ENCODE measurements around the gene AKR1D1.

The AKR1D1 gene

DNA sequence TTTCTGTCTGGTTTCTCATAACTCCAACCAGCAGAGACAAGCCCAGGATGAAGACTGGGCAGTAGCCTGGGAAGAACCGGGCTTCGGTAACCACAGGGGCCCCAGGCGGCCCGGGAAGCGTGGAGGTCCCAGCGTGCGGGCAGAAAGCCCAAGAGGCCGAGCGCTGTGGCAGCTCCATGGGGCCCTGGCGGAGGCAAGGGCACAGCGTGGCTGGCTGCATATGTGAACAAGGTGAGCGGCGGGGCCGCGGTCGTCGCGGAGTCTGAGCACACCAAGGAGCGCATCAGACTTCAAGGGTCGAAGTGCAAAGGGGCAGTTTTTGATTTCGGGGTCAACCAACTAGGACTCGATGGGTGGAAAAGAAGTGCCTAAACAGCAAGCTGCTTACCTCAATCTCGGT is 45.9 kb downstream of the AKR1D1 start:
- Histone ChIP-seq H2BK120ac (ENCODE audit: low read depth, low read length) (no peak overlapping the region), H3K9ac (ENCODE audit: low read depth, low read length, poor library complexity) (no peak overlapping the region), H4K8ac (ENCODE audit: low read depth, low read length) (no peak overlapping the region), H3K4me3 (ENCODE audit: low read length in 2 of 2) (no peak overlapping the region), H3K9me3 (replicated peaks in 1 of 2; ENCODE audit: control insufficient read depth in 2 of 2, insufficient read depth in 1 of 2, low read depth in 1 of 2, low read length in 2 of 2) (peaks cover 0 to 8% of the 10 kb centered on the region in 2 donors), H3K27ac (replicated peaks; ENCODE audit: low read length) (no peak overlapping the region), H3K36me3 (replicated peaks in 1 of 2; ENCODE audit: control insufficient read depth in 2 of 2, insufficient read depth in 2 of 2, low read length in 2 of 2) (no peaks in the 10 kb centered on the region), H2AK5ac (ENCODE audit: low read depth, low read length) (peak overlapping the region; percentile 74), H3K4ac (ENCODE audit: low read length) (no peak overlapping the region), H2BK12ac (ENCODE audit: low read length) (no peak overlapping the region), H3K23ac (ENCODE audit: low read depth, low read length, poor library complexity) (no peak overlapping the region), H3K4me2 (ENCODE audit: insufficient read depth, low read length, poor library complexity, severe bottlenecking) (no peak overlapping the region), H3K18ac (ENCODE audit: low read length) (peak overlapping the region; percentile 80), H2BK5ac (ENCODE audit: low read length) (no peak overlapping the region), H3K79me1 (ENCODE audit: low read depth, low read length) (peaks cover 2% of the 10 kb centered on the region), H3K14ac (ENCODE audit: low read length) (no peak overlapping the region), H3K27me3 (ENCODE audit: control insufficient read depth in 3 of 3, insufficient read depth in 3 of 3, low read depth in 1 of 3, low read length in 3 of 3) (no peaks in the 10 kb centered on the region), H2BK15ac (ENCODE audit: low read length) (peak overlapping the region; percentile 15), H2AFZ (ENCODE audit: low read length) (no peak overlapping the region), H3K4me1 (ENCODE audit: control insufficient read depth in 2 of 2, insufficient read depth in 1 of 2, low read depth in 1 of 2, low read length in 2 of 2) (no peaks in the 10 kb centered on the region), H4K91ac (ENCODE audit: low read depth, low read length, poor library complexity) (no peak overlapping the region)
- no peak for DNase-seq (ENCODE audit: low spot score)
- no CpG with 5 or more reads among the region's 23 CpGs for WGBS, 2 donors (ENCODE audit: extremely low coverage in 2 of 2, insufficient read length in 2 of 2, insufficient replicate concordance in 1 of 2)

DNA sequence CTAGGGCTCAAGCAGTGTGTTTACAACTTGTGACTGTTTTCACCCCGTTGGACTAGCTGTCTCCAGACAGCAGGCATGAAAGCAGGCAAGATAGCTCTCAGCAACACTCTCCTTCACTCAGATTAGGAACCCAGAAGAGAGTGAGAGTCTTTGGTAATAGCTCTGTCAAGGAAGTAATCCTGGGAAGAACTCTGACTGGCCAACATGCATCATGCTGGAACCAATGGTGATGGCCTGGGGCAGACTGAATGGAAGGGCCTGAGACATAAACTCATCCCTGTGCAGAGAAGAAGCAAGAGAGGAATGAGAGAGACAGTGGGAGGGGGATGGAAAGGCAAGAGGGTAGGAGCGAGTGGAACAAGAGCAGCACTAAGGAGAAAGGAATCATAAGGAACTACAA is 48.9 kb downstream of the AKR1D1 start:
- WGBS, 2 donors (ENCODE audit: extremely low coverage in 2 of 2, insufficient read length in 2 of 2, insufficient replicate concordance in 1 of 2) = no CpG with 5 or more reads among the region's 2 CpGs
- Histone ChIP-seq H4K91ac (ENCODE audit: low read depth, low read length, poor library complexity) (no peak overlapping the region), H3K4ac (ENCODE audit: low read length) (no peak overlapping the region), H2AK5ac (ENCODE audit: low read depth, low read length) (no peak overlapping the region), H3K9ac (ENCODE audit: low read depth, low read length, poor library complexity) (no peak overlapping the region), H4K8ac (ENCODE audit: low read depth, low read length) (no peak overlapping the region), H2BK15ac (ENCODE audit: low read length) (no peak overlapping the region), H3K36me3 (replicated peaks in 1 of 2; ENCODE audit: control insufficient read depth in 2 of 2, insufficient read depth in 2 of 2, low read length in 2 of 2) (no peaks in the 10 kb centered on the region), H3K4me2 (ENCODE audit: insufficient read depth, low read length, poor library complexity, severe bottlenecking) (no peak overlapping the region), H3K18ac (ENCODE audit: low read length) (no peak overlapping the region), H3K27me3 (ENCODE audit: control insufficient read depth in 3 of 3, insufficient read depth in 3 of 3, low read depth in 1 of 3, low read length in 3 of 3) (no peaks in the 10 kb centered on the region), H2BK12ac (ENCODE audit: low read length) (no peak overlapping the region), H3K79me1 (ENCODE audit: low read depth, low read length) (peaks cover 2% of the 10 kb centered on the region), H3K14ac (ENCODE audit: low read length) (no peak overlapping the region), H3K23ac (ENCODE audit: low read depth, low read length, poor library complexity) (no peak overlapping the region), H2BK5ac (ENCODE audit: low read length) (no peak overlapping the region), H3K4me3 (ENCODE audit: low read length in 2 of 2) (no peak overlapping the region), H3K27ac (replicated peaks; ENCODE audit: low read length) (no peak overlapping the region), H3K4me1 (ENCODE audit: control insufficient read depth in 2 of 2, insufficient read depth in 1 of 2, low read depth in 1 of 2, low read length in 2 of 2) (no peaks in the 10 kb centered on the region), H3K9me3 (replicated peaks in 1 of 2; ENCODE audit: control insufficient read depth in 2 of 2, insufficient read depth in 1 of 2, low read depth in 1 of 2, low read length in 2 of 2) (peaks cover 0 to 8% of the 10 kb centered on the region in 2 donors), H2AFZ (ENCODE audit: low read length) (peak overlapping the region; percentile 80), H2BK120ac (ENCODE audit: low read depth, low read length) (no peak overlapping the region)
- no peak for DNase-seq (ENCODE audit: low spot score)

DNA sequence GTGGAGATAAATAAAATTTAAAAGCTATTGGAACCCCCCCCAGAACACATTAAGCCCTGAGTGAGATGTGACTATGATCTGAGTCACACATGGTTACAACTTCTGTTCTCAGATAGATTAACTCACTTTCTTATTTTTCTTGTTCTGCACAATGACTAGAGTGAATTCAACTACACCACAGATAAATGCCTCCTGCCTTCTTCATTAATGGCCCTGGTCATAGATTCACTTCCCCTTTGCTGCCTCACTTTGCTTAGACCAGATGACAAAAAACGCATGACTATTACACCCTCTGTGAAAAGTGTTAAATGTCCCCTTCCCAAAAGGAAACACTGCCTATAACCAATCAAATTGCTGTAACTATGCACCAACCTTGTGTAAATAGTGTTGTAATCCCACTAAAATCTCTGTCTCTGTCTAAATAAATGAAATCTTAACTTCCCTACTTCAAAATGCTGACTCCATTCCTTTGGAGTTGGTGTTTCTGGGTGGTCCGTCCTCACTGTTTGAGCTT is 49.4 kb downstream of the AKR1D1 start:
- Histone ChIP-seq H4K91ac (ENCODE audit: low read depth, low read length, poor library complexity) (no peak overlapping the region), H2AFZ (ENCODE audit: low read length) (peak overlapping the region; percentile 80), H3K4me3 (ENCODE audit: low read length in 2 of 2) (no peak overlapping the region), H2BK5ac (ENCODE audit: low read length) (no peak overlapping the region), H3K27me3 (ENCODE audit: control insufficient read depth in 3 of 3, insufficient read depth in 3 of 3, low read depth in 1 of 3, low read length in 3 of 3) (no peaks in the 10 kb centered on the region), H3K9me3 (replicated peaks in 1 of 2; ENCODE audit: control insufficient read depth in 2 of 2, insufficient read depth in 1 of 2, low read depth in 1 of 2, low read length in 2 of 2) (peaks cover 0 to 8% of the 10 kb centered on the region in 2 donors), H3K4me1 (ENCODE audit: control insufficient read depth in 2 of 2, insufficient read depth in 1 of 2, low read depth in 1 of 2, low read length in 2 of 2) (no peaks in the 10 kb centered on the region), H3K79me1 (ENCODE audit: low read depth, low read length) (peaks cover 2% of the 10 kb centered on the region), H3K23ac (ENCODE audit: low read depth, low read length, poor library complexity) (no peak overlapping the region), H2BK120ac (ENCODE audit: low read depth, low read length) (no peak overlapping the region), H4K8ac (ENCODE audit: low read depth, low read length) (no peak overlapping the region), H3K4me2 (ENCODE audit: insufficient read depth, low read length, poor library complexity, severe bottlenecking) (no peak overlapping the region), H3K9ac (ENCODE audit: low read depth, low read length, poor library complexity) (no peak overlapping the region), H3K4ac (ENCODE audit: low read length) (no peak overlapping the region), H3K14ac (ENCODE audit: low read length) (no peak overlapping the region), H2BK12ac (ENCODE audit: low read length) (no peak overlapping the region), H3K18ac (ENCODE audit: low read length) (no peak overlapping the region), H2AK5ac (ENCODE audit: low read depth, low read length) (no peak overlapping the region), H2BK15ac (ENCODE audit: low read length) (no peak overlapping the region), H3K27ac (replicated peaks; ENCODE audit: low read length) (no peak overlapping the region), H3K36me3 (replicated peaks in 1 of 2; ENCODE audit: control insufficient read depth in 2 of 2, insufficient read depth in 2 of 2, low read length in 2 of 2) (no peaks in the 10 kb centered on the region)
- WGBS, 2 donors (ENCODE audit: extremely low coverage in 2 of 2, insufficient read length in 2 of 2, insufficient replicate concordance in 1 of 2) = no CpG with 5 or more reads among the region's 2 CpGs
- no peak for DNase-seq (ENCODE audit: low spot score)

DNA sequence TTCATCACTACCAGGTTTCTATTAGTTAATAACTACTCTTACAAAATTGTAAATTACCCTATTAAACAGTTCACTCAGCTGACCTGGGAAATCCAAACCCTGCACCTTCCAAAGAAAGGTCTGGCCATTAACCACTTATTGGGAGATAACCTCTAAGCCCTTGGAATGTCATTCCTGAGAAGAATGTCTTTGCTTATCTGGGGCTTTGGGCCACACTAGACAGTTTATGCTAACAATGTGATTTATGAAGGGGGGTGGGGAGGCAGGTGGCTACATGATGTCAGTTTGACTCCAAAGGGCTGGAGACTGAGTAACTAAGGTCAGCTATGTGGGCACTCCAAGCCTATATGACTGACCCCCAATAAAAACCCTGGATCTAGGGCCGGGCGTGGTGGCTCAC is 50.7 kb downstream of the AKR1D1 start:
- Histone ChIP-seq H3K4ac (ENCODE audit: low read length) (no peak overlapping the region), H3K27me3 (ENCODE audit: control insufficient read depth in 3 of 3, insufficient read depth in 3 of 3, low read depth in 1 of 3, low read length in 3 of 3) (no peaks in the 10 kb centered on the region), H2BK5ac (ENCODE audit: low read length) (no peak overlapping the region), H3K18ac (ENCODE audit: low read length) (no peak overlapping the region), H3K27ac (replicated peaks; ENCODE audit: low read length) (no peak overlapping the region), H2BK12ac (ENCODE audit: low read length) (no peak overlapping the region), H2AK5ac (ENCODE audit: low read depth, low read length) (no peak overlapping the region), H4K8ac (ENCODE audit: low read depth, low read length) (no peak overlapping the region), H2BK120ac (ENCODE audit: low read depth, low read length) (no peak overlapping the region), H4K91ac (ENCODE audit: low read depth, low read length, poor library complexity) (no peak overlapping the region), H3K79me1 (ENCODE audit: low read depth, low read length) (peaks cover 2% of the 10 kb centered on the region), H3K9me3 (replicated peaks in 1 of 2; ENCODE audit: control insufficient read depth in 2 of 2, insufficient read depth in 1 of 2, low read depth in 1 of 2, low read length in 2 of 2) (peaks cover 0 to 5% of the 10 kb centered on the region in 2 donors), H3K23ac (ENCODE audit: low read depth, low read length, poor library complexity) (no peak overlapping the region), H3K36me3 (replicated peaks in 1 of 2; ENCODE audit: control insufficient read depth in 2 of 2, insufficient read depth in 2 of 2, low read length in 2 of 2) (no peaks in the 10 kb centered on the region), H2BK15ac (ENCODE audit: low read length) (no peak overlapping the region), H2AFZ (ENCODE audit: low read length) (no peak overlapping the region), H3K4me2 (ENCODE audit: insufficient read depth, low read length, poor library complexity, severe bottlenecking) (no peak overlapping the region), H3K14ac (ENCODE audit: low read length) (no peak overlapping the region), H3K9ac (ENCODE audit: low read depth, low read length, poor library complexity) (no peak overlapping the region), H3K4me1 (ENCODE audit: control insufficient read depth in 2 of 2, insufficient read depth in 1 of 2, low read depth in 1 of 2, low read length in 2 of 2) (no peaks in the 10 kb centered on the region), H3K4me3 (ENCODE audit: low read length in 2 of 2) (no peak overlapping the region)
- WGBS, 2 donors (ENCODE audit: extremely low coverage in 2 of 2, insufficient read length in 2 of 2, insufficient replicate concordance in 1 of 2) = no CpG with 5 or more reads among the region's 2 CpGs
- no peak for DNase-seq (ENCODE audit: low spot score)
